ENCODE measurements around the gene GALNS. TPM values are rescaled to one million over a fixed set of nuclear protein-coding genes. Genes with fewer than 3 reads are reported as not detected.

The GALNS gene
- total and polyA plus RNA-seq, 2 donors (not counting 1 experiment from before 2014, with no cell fraction given) = 10.6 to 29.6 TPM

DNA sequence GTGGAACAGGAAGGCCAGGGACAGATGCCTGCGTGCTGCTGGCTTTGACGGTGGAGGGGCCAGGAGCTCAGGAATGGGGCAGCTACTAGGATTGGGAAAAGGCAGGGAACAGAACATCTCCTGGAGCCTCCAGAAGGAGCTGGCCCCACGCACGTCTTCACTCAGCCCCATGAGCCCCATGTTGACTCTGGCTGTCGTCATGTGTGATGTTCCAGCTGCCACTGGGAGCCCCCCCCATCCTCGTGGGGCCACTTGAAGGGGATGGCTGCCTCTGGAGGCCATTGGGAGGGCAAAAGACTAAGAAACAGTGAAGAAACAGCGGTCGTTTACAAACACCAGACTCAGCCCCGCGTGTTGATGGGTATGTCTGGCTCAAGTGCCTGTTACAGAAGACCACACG is 26.5 kb downstream of the GALNS start:
- Histone ChIP-seq H3K9ac (ENCODE audit: insufficient read depth, low read length) (no peak overlapping the region), H3K4me1 (ENCODE audit: control insufficient read depth, extremely low read depth, insufficient read depth, low read length) (no peaks in the 10 kb centered on the region), H3K9me3 (ENCODE audit: control insufficient read depth, insufficient read depth, low read depth, low read length) (no peaks in the 10 kb centered on the region), H3K4me3 (replicated peaks in 1 of 4; ENCODE audit: control extremely low read depth in 1 of 4, insufficient read depth in 1 of 4, low read depth in 3 of 4, low read length in 4 of 4) (no peak overlapping the region), H3K36me3 (ENCODE audit: control insufficient read depth, insufficient read depth, low read length) (no peaks in the 10 kb centered on the region), H3K4me2 (ENCODE audit: extremely low read depth, insufficient read depth, low read length) (no peak overlapping the region), H4K20me1 (ENCODE audit: control insufficient read depth, extremely low read depth, insufficient read depth, low read length) (no peaks in the 10 kb centered on the region), H2AFZ (ENCODE audit: low read length) (no peak overlapping the region), H3K79me2 (ENCODE audit: control insufficient read depth, insufficient read depth, low read length) (no peaks in the 10 kb centered on the region), H3K27ac (ENCODE audit: insufficient read depth, low read length) (no peak overlapping the region), H3K27me3 (ENCODE audit: control insufficient read depth, insufficient read depth, low read length) (no peaks in the 10 kb centered on the region)
- TF ChIP-seq CTCF (conservative IDR thresholded peaks at IDR 0.05 in 1 of 2, IDR thresholded peaks at IDR 0.05 in 1 of 2; ENCODE audit: low read depth in 1 of 2, low read length in 2 of 2) (no peak), EZH2 (IDR thresholded peaks at IDR 0.05; ENCODE audit: low read length, missing control alignments) (no peak)
- peak in 1 of 2 donors; percentile 69 for DNase-seq (ENCODE audit: low read depth in 2 of 2)

DNA sequence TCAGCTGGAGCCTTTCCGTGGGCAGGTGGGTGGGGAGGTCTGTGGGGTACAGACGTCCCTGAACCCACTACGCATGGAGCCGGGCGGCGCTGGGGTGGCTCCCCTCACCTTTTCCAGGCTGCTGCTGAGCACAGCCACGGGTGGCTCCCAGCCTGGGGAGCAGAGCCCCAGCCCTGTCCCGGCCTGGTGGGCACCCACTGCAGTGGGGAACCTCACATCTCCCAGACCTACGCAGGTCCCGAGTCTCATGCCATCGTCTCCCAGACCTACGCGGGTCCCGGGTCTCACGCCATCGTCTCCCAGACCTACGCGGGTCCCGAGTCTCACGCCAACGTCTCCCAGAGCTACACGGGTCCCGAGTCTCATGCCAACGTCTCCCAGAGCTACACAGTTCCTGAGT is 28.0 kb downstream of the GALNS start:
- no peaks in the 10 kb centered on the region for H3K4me1 ChIP-seq (ENCODE audit: control insufficient read depth, extremely low read depth, insufficient read depth, low read length)
- no peaks in the 10 kb centered on the region for H3K9me3 ChIP-seq (ENCODE audit: control insufficient read depth, insufficient read depth, low read depth, low read length)
- no peak overlapping the region for H2AFZ ChIP-seq (ENCODE audit: low read length)
- no peaks in the 10 kb centered on the region for H3K27me3 ChIP-seq (ENCODE audit: control insufficient read depth, insufficient read depth, low read length)
- H3K79me2 ChIP-seq (ENCODE audit: control insufficient read depth, insufficient read depth, low read length) = no peaks in the 10 kb centered on the region
- no peak overlapping the region for H3K9ac ChIP-seq (ENCODE audit: insufficient read depth, low read length)
- no peaks in the 10 kb centered on the region for H3K36me3 ChIP-seq (ENCODE audit: control insufficient read depth, insufficient read depth, low read length)
- no peak overlapping the region for H3K4me2 ChIP-seq (ENCODE audit: extremely low read depth, insufficient read depth, low read length)
- H3K4me3 ChIP-seq (replicated peaks in 1 of 4; ENCODE audit: control extremely low read depth in 1 of 4, insufficient read depth in 1 of 4, low read depth in 3 of 4, low read length in 4 of 4) = no peak overlapping the region
- DNase-seq (ENCODE audit: low read depth in 2 of 2) = no peak
- no peak overlapping the region for H3K27ac ChIP-seq (ENCODE audit: insufficient read depth, low read length)
- H4K20me1 ChIP-seq (ENCODE audit: control insufficient read depth, extremely low read depth, insufficient read depth, low read length) = no peaks in the 10 kb centered on the region
- no peak for TF ChIP-seq EZH2 (IDR thresholded peaks at IDR 0.05; ENCODE audit: low read length, missing control alignments)

- Histone ChIP-seq H3K36me3 (ENCODE audit: control insufficient read depth, insufficient read depth, low read length) (no peaks in the 10 kb centered on the region), H3K9me3 (ENCODE audit: control insufficient read depth, insufficient read depth, low read depth, low read length) (no peaks in the 10 kb centered on the region), H3K4me3 (replicated peaks in 1 of 4; ENCODE audit: control extremely low read depth in 1 of 4, insufficient read depth in 1 of 4, low read depth in 3 of 4, low read length in 4 of 4) (no peak overlapping the region), H3K79me2 (ENCODE audit: control insufficient read depth, insufficient read depth, low read length) (no peaks in the 10 kb centered on the region), H3K27me3 (ENCODE audit: control insufficient read depth, insufficient read depth, low read length) (no peaks in the 10 kb centered on the region), H3K4me2 (ENCODE audit: extremely low read depth, insufficient read depth, low read length) (no peak overlapping the region), H3K27ac (ENCODE audit: insufficient read depth, low read length) (no peak overlapping the region), H3K4me1 (ENCODE audit: control insufficient read depth, extremely low read depth, insufficient read depth, low read length) (no peaks in the 10 kb centered on the region), H4K20me1 (ENCODE audit: control insufficient read depth, extremely low read depth, insufficient read depth, low read length) (no peaks in the 10 kb centered on the region), H2AFZ (ENCODE audit: low read length) (no peak overlapping the region), H3K9ac (ENCODE audit: insufficient read depth, low read length) (no peak overlapping the region)
- TF ChIP-seq CTCF (conservative IDR thresholded peaks at IDR 0.05 in 1 of 2, IDR thresholded peaks at IDR 0.05 in 1 of 2; ENCODE audit: low read depth in 1 of 2, low read length in 2 of 2) (no peak), EZH2 (IDR thresholded peaks at IDR 0.05; ENCODE audit: low read length, missing control alignments) (no peak)
- DNase-seq (ENCODE audit: low read depth in 2 of 2) = no peak
Measured at GRCh38 chr16:88827727-88828126, 29.0 kb downstream of the GALNS start.
